K562 (cell line): ENCODE results near the gene OVCA2. TPM values are rescaled to one million over a fixed set of nuclear protein-coding genes. Genes with fewer than 3 reads are reported as not detected.

Source experiments
- ATAC-seq: fragments of 200-7000 bp; cut with Tn5 transposase; 3 replicates; pipeline ENCODE4 v1.9.1; 2020; ENCODE audit warnings: moderate library complexity
- BruUV-seq: library from RNA; stranded (reverse); fragments of 400-500 nt; replicated peaks from 2 replicates; lab custom pipeline; 2021; lab: Mats Ljungman, UMichigan
- CTCF ChIA-PET: fragments of 300-600 bp; formaldehyde crosslinking; extraction: SDS; loops from one replicate; lab custom pipeline; 2021; ENCODE audit warnings: low intra/inter-chr PET ratio; lab: Yijun Ruan, JAX
- POLR2A ChIA-PET: fragments of 300-600, 350-650 bp; sonication (Branson Sonifier 250); formaldehyde crosslinking; extraction: SDS; loops from one replicate; lab custom pipeline; 2021; ENCODE audit warnings: antibody characterized with exemption, inconsistent platforms; lab: Yijun Ruan, JAX
- DNase-seq, 4 experiments: peaks; one replicate each; pipeline versions ENCODE4 v3.0.0 to v3.0.0-alpha.2; 2011 to 2018; ENCODE audit warnings: low spot score in 3 of 4, mixed read lengths in 3 of 4; ENCODE audit errors: extremely low read depth in 1 of 4
- FAIRE-seq: peaks from 2 replicates; lab custom pipeline; 2011; peaks lifted over from hg19 to GRCh38; lab: Jason Lieb, UNC
- H2AFZ ChIP-seq: 2 replicates; pipeline ENCODE4 v1.6.0; 2011; ENCODE audit warnings: low read depth, low read length, control low read depth, inconsistent platforms
- H3K27ac ChIP-seq: fragments of 200-600 bp; 3 replicates; pipeline ENCODE4 v1.8.0; 2011; ENCODE audit warnings: low read depth, mild to moderate bottlenecking, control low read depth, inconsistent platforms, low read length, moderate library complexity, mixed read lengths; ENCODE audit errors: extremely low read depth
- H3K27me3 ChIP-seq, 2 experiments: fragments of 300-600 bp in 1 of 2; 2 replicates in 1 of 2; 3 replicates in 1 of 2; pipeline versions ENCODE4 v1.6.0 to v1.8.0; 2011; ENCODE audit warnings: inconsistent platforms in 2 of 2, low read length in 2 of 2, mild to moderate bottlenecking in 1 of 2, mixed read lengths in 1 of 2, moderate library complexity in 1 of 2; ENCODE audit not compliant: control insufficient read depth in 2 of 2, insufficient read depth in 2 of 2
- H3K36me3 ChIP-seq: fragments of 300-600 bp; 3 replicates; pipeline ENCODE4 v1.8.0; 2011; ENCODE audit warnings: mild to moderate bottlenecking, low read length, inconsistent platforms; ENCODE audit not compliant: control insufficient read depth, insufficient read depth
- H3K4me1 ChIP-seq, 2 experiments: fragments of 200-600 bp in 1 of 2; replicated peaks in 1 of 2; 2 replicates in 1 of 2; 3 replicates in 1 of 2; pipeline versions ENCODE4 v1.5.1 to v1.8.0; 2011; ENCODE audit warnings: inconsistent platforms in 2 of 2, low read length in 2 of 2, mild to moderate bottlenecking in 1 of 2, mixed read lengths in 1 of 2, moderate library complexity in 1 of 2; ENCODE audit not compliant: control insufficient read depth in 2 of 2, insufficient read depth in 2 of 2
- H3K4me2 ChIP-seq: 2 replicates; pipeline ENCODE4 v1.6.1; 2011; ENCODE audit warnings: low read length, control low read depth, inconsistent platforms, mixed read lengths; ENCODE audit not compliant: insufficient read depth
- H3K4me3 ChIP-seq: fragments of 200-600 bp; sonication (generic), shearing (Covaris generic); 2 replicates; pipeline ENCODE4 v1.5.1; 2016; ENCODE audit warnings: control low read depth, inconsistent platforms
- H3K79me2 ChIP-seq: fragments of 200-600 bp; 3 replicates; pipeline ENCODE4 v1.8.0; 2011; ENCODE audit warnings: low read length, inconsistent platforms; ENCODE audit not compliant: control insufficient read depth, insufficient read depth
- H3K9ac ChIP-seq, 2 experiments: 2 replicates each; pipeline versions ENCODE4 v1.6.0 to v1.6.1; 2011; ENCODE audit warnings: low read depth in 2 of 2, low read length in 2 of 2, control low read depth in 1 of 2, inconsistent platforms in 1 of 2, mild to moderate bottlenecking in 1 of 2, mixed read lengths in 1 of 2; ENCODE audit not compliant: insufficient read depth in 1 of 2
- H3K9me1 ChIP-seq: one replicate; pipeline ENCODE4 v1.6.0; 2011; ENCODE audit warnings: inconsistent platforms, mild to moderate bottlenecking, low read length, moderate library complexity; ENCODE audit not compliant: control insufficient read depth, insufficient read depth
- H3K9me3 ChIP-seq: replicated peaks from 2 replicates; pipeline ENCODE4 v1.5.1; 2011; ENCODE audit warnings: low read depth, low read length, inconsistent platforms; ENCODE audit not compliant: control insufficient read depth, insufficient read depth
- H4K20me1 ChIP-seq: replicated peaks from 2 replicates; pipeline ENCODE4 v1.6.1; 2011; ENCODE audit warnings: low read length, inconsistent platforms, mixed read lengths; ENCODE audit not compliant: control insufficient read depth, insufficient read depth
- POLR2G ChIP-seq: fragments of 200-400 bp; formaldehyde crosslinking; IDR thresholded peaks from 2 replicates; pipeline ENCODE4 v1.6.1; 2017; ENCODE audit warnings: low read depth, mild to moderate bottlenecking, antibody characterized with exemption, low read length, moderate library complexity
- SREBF1 ChIP-seq: fragments of 150-350 bp; IDR thresholded peaks from 2 replicates; pipeline ENCODE4 v1.6.1; 2014; ENCODE audit warnings: antibody characterized with exemption, low read depth, low read length, borderline replicate concordance
- WGBS: fragments of 100-300 bp; shearing (Covaris generic); methylation state at CpG from one replicate; pipeline ENCODE4 v1.1.6; 2016; ENCODE audit warnings: low coverage, mixed read lengths; ENCODE audit not compliant: insufficient coverage; ENCODE audit errors: missing lambda C conversion rate; 5-methylcytosine and 5-hydroxymethylcytosine counted together
- in situ Hi-C: fragments of 300-500 bp; cut with MboI; formaldehyde crosslinking; loops from 4 replicates; pipeline ENCODE4 v1.15.0; 2018; ENCODE audit warnings: inconsistent platforms, mixed read lengths
- intact Hi-C: fragments of 100-400 bp; cut with micrococcal nuclease; formaldehyde crosslinking; loops from 2 replicates; pipeline ENCODE4 v1.14.2; 2022
- polyA plus RNA-seq, 8 experiments: library from polyadenylated mRNA; depleted of rRNA in 4 of 8; stranded (reverse) in 5 of 8; unstranded in 3 of 8; fragments of >200 nt; fragmentation: Nextera tagmentation in 2 of 8; fragmentation: Illumina TruSeq in 1 of 8; extraction: Ambion mirVana in 2 of 8; extraction: Trizol in 1 of 8; gene quantifications; 2 replicates each; pipeline versions ENCODE4 v1.2.1 to v1.2.3, GENCODE V29; 2011 to 2014; ENCODE audit warnings: inconsistent platforms in 1 of 8, missing spikeins in 1 of 8
- total RNA-seq, 7 experiments: library from RNA; depleted of rRNA in 6 of 7; stranded (reverse); fragments of >200 nt in 6 of 7; fragmentation: Illumina TruSeq in 2 of 7; extraction: Trizol in 2 of 7; gene quantifications; 2 replicates each; pipeline versions ENCODE4 v1.2.1 to v1.2.3, GENCODE V29; 2011 to 2021; ENCODE audit warnings: low replicate concordance in 1 of 7

The OVCA2 gene
- total and polyA plus RNA-seq, 9 of the 15 experiments (the other 6 are each of a cell fraction or from before 2014, with no cell fraction given), result 3.0 to 23.7 (median 14.1) TPM

DNA sequence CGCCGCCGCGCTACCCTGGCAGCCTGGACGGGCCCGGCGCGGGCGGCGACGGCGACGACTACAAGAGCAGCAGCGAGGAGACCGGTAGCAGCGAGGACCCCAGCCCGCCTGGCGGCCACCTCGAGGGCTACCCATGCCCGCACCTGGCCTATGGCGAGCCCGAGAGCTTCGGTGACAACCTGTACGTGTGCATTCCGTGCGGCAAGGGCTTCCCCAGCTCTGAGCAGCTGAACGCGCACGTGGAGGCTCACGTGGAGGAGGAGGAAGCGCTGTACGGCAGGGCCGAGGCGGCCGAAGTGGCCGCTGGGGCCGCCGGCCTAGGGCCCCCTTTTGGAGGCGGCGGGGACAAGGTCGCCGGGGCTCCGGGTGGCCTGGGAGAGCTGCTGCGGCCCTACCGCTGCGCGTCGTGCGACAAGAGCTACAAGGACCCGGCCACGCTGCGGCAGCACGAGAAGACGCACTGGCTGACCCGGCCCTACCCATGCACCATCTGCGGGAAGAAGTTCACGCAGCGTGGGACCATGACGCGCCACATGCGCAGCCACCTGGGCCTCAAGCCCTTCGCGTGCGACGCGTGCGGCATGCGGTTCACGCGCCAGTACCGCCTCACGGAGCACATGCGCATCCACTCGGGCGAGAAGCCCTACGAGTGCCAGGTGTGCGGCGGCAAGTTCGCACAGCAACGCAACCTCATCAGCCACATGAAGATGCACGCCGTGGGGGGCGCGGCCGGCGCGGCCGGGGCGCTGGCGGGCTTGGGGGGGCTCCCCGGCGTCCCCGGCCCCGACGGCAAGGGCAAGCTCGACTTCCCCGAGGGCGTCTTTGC lies 16.2 kb downstream of the OVCA2 start:
- H3K4me2 ChIP-seq, result no peak overlapping the region
- in situ Hi-C loops, result no loop called here
- ChIA-PET POLR2A (interaction anchor here (0.6 to 0.7 kb wide), 2 partner anchors 27 to 199 kb away, joined by 3 read pairs; no protein-coding TSS in a partner anchor), CTCF (no interaction called here)
- peaks cover 0 to 51% of the 10 kb centered on the region in 2 experiments; a peak in 2 of 5 replicates for H3K4me1 ChIP-seq
- H3K4me3 ChIP-seq, result no peak overlapping the region
- no peak for TF ChIP-seq SREBF1
- TF ChIP-seq POLR2G, result 0 out of 2 replicates have a peak, but pooled peaks have one; percentile 39
- BruUV-seq, result no TSS peak
- H2AFZ ChIP-seq, result no peak overlapping the region
- DNase-seq (no peak), ATAC-seq (no peak), FAIRE-seq (no peak)
- H3K27me3 ChIP-seq, result no peaks in the 10 kb centered on the region
- intact Hi-C loops, result loop anchor here (10.0 kb wide), 1 partner anchor 117 kb away; no protein-coding TSS in a partner anchor
- H3K79me2 ChIP-seq, result no peaks in the 10 kb centered on the region
- H3K36me3 ChIP-seq, result no peaks in the 10 kb centered on the region
- 96% methylated on average over 10 of the region's 98 CpGs for WGBS
- H3K27ac ChIP-seq, result no peak overlapping the region
- H3K9ac ChIP-seq, result no peak overlapping the region
- no peaks in the 10 kb centered on the region for H4K20me1 ChIP-seq
- H3K9me3 ChIP-seq, result no peaks in the 10 kb centered on the region
- no peaks in the 10 kb centered on the region for H3K9me1 ChIP-seq
